OCI-M1 (cell line): ENCODE data around the gene MRPL28.
"Not testable (repeated sequence)": the region's sequence is repeated elsewhere in the genome, so short reads cannot be mapped to it uniquely, and the experiment has no call there.

Source experiments
- DNase-seq: peaks from one replicate; lab custom pipeline; 2025; lab: John Stamatoyannopoulos, UW

The MRPL28 gene

GRCh38 chr16:360698-361336 is 9.5 kb downstream of the MRPL28 start:
- DNase-seq = no peak

DNA sequence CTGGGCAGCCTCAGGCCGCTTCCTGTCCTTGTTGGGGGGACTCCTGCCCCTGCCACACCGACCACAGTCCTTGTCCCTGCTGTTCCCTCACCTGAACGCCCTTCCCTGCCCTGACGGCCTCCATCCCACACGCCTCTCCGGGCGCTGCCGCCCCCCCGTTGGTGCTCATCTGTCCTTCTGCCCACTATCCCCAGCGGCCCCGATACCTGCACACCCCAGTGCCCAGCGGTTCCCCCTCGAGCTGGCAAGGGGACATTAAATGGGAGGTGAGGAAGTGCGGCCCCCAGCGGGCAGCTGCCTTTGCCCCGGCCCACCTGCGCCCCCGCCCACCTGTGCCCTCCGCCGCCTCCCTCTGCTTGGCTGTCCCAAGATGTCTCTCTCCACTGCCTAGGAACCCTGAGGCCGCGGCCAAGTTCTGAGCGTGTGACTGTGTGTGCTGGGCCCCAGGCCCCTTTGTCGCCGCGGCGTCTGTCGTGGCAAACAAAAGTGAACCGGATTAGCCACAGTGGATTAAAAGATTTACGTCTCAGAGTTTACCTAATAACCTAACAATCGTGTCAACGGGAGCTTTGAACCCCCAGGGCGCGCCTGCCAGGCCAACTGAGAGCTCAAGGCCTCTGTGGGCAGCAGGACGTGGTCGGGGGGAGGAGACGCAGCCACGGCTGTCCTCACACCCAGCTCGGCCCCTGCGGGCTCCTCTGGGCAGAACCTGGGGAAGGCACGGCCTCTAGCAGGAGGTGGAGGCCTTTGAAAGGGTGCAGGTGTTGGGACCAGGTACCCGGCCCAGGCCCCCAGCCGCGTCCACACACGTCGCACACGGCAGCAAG is 10.3 kb downstream of the MRPL28 start:
- DNase-seq = no peak

DNA sequence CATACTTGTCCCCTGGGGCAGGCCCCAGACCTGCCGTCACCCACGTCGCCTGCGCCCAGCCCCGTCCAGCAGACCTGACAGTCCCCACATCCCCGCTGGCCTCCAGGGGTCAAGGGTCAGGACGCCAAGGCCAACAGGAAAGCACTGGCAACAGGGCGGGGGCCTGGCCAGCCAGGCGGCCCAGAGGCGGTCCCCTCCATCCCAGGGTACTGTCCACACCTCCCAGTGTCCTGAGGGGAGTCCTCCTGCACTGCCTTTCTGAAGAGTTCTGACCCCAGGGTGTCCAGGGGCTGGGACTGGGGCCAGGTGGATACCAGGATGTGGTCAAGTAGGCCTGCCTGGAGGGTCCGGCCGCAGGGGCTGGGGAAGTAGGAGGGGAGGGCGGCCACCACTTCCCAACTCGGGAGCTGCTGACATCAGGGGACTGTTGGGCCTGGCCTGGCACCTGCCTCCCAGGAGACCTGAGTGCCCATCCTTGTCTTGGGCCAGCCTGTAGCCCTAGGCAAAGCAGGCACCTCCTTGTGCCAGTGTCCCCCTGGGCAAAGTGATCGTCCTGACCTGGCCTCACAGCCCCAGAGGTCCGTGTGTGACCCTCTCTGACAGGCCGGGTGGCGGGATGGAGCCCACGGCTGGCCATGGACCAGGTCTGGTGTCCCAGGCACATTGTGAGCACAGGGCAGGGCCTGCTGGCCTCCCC is 11.1 kb downstream of the MRPL28 start:
- DNase-seq = no peak

DNA sequence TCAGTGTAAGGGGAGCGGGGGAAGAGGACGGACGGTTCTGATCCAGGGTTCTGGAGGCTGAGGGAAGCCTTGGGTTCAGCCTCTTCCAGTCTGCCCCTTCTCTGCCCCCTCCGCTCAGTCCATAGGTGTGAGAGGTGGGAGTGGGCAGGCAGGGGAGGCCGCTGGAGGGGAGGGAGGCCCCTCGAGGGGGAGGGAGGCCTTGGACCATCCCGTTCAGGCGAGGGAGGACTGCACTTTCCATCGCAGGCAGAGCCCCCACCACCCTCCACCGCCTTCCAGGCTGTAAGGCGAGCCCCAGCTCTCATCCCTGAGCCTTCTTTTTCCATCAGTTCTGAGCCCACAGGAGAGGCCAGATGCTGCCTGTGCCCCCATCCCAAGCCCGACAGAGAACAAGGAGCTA is 13.6 kb downstream of the MRPL28 start:
- DNase-seq = no peak

GRCh38 chr16:354971-355461 is 15.3 kb downstream of the MRPL28 start:
- no peak for DNase-seq

- no peak for DNase-seq
These were observed 16.0 kb downstream of the MRPL28 start for GRCh38 chr16:354291-354881.

DNA sequence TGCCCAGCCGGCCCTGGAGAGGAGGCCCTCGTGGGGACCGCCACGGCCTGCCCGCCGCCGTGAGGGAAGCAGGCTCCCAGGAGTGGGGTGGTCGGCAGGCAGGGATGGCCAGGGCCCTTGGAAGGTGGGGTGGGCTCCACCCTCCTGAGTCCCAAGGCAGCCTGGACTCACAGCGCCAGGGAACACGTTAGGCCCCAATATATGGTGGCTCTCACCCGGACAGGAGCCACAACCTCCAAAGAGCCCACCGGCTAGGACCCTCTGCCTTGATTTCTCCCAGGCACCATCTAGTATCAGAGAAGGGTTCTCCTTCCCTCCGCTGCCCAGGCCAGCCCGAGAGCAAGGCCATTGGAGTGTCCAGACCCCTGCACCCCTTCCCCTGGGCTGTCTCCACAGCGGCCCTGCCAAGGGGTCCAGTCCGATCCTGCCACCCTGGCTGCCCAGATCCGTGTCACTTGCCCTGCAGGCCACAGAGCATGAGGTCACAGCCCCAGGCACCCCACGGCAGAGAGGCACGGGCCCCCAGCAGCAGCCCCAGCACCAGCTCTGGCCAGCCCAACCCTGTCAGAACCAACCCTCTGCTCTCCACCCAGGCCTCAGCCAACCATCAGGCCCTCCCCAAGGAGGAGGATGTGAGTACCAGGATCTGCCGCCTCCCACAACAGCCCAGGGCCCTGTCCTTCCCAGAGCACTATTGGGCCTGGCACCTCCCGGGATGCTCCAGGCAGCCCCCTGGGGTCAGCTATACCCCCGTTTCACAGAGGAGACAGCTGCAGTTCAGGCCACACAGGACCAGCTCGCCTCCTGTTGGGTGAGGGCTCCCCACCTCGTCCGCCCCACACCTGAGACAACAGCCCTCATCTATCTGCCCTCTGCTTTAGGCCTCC is 16.7 kb downstream of the MRPL28 start:
- no peak for DNase-seq

DNA sequence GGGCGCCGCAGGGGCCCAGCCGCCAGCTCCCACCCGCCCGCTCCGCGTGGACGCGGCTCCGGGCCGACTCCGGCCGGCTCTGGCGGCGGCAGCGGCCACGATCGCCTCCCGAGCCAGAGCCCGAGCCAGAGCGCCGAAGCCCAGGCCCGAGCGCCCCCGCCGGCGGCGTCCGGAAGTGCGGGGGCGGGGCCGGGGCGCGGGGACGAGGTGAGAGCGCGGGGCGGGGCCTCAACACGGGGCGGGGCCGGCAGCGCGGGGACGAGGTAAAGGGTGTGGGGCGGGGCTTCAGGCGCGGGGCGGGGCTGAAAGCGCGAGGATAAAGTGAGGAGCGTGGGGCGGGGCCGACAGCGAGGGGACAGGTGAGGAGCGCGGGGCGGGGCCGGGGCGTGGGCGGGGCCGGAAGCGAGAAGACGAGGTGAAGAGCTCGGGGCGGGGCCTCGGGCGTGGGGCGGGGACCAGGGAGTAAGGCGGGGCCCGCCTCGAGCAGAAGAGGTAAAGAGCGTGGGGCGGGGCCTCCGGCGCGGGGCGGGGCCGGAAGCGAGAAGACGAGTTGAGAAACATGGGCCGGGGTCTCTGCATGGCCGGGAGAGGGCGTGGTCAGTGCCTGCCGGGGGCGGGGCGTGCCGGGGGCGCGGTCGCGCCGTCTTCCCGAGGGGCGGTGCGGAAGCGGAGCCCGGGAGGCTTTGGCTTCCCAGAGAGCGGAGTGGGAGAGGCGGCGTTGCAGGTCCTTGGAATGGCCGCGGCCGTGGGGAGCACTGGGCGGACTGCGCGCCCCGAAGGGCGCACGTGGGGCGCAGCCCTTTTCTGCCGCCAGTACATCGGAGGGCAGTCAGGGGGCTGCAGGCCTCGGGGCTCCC is 17.6 kb downstream of the MRPL28 start, which contains the start of gene AXIN1:
Gene AXIN1, minus strand, starts transcription at position 177 of the 857 bp plus-strand sequence. CDS start 5,698 bp downstream, outside the sequence.
- peak; percentile 99 for DNase-seq

- peak; percentile 44 for DNase-seq
These were observed 18.4 kb downstream of the MRPL28 start for GRCh38 chr16:351804-352520.

DNA sequence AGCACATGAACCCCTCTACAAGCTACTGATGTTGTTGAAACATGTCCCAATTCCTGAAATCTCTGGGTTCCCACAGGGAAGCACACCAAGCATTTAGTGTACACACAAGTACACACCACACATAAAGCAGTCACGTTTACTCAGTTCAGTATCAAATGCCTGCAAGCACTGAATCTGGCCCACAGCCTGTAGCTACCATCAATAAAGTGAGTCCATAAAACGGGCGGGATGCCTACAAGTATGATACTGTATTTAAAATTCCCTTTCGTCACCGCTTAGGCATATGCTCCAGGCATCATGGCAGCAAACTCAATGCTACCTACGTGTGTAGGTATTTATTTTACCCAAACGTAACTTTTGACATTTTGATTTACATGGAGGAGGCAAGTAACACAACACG is 20.1 kb downstream of the MRPL28 start:
- DNase-seq = no peak

DNA sequence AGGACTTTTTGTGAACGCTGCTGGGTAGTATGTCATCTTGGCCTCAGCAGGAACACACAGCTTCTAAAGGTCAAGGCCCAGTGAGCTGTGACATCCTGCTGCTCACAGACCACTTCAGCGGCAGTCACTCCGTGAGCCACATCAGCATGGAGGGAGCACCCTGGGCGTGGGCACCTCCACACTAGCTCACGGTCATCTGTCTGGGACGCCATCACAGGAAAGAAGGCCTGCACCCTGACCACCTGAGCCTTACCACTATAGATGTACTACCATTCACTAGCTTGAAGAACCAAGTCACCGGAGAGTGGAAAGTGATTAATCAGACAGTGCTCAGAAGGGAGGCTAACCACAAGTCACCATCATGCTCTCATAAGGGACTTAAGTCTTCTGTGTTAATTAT is 21.1 kb downstream of the MRPL28 start:
- no peak for DNase-seq

GRCh38 chr16:348495-348894 is 21.8 kb downstream of the MRPL28 start:
- DNase-seq = not testable (repeated sequence)

DNA sequence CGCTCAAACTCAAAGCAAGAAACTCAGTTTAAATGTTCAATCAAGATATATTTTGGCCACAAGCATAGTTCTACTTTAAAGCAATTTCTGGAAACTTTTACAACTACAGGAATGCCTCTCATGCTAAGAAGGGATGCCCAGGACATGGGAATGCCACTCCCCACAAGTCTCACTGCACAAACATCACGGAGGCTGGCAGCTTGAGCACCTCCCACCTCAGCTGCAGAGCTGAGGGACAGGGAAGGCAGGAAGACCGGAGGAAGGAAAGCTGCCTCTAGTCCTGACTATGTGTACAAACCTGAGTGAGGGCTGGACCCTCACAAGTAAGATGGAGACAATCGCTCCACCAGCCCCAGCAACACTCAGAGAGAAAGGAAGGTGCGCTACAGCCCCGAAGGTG is 23.1 kb downstream of the MRPL28 start:
- DNase-seq = no peak

GRCh38 chr16:346587-346986 is 23.8 kb downstream of the MRPL28 start:
- DNase-seq = no peak

DNA sequence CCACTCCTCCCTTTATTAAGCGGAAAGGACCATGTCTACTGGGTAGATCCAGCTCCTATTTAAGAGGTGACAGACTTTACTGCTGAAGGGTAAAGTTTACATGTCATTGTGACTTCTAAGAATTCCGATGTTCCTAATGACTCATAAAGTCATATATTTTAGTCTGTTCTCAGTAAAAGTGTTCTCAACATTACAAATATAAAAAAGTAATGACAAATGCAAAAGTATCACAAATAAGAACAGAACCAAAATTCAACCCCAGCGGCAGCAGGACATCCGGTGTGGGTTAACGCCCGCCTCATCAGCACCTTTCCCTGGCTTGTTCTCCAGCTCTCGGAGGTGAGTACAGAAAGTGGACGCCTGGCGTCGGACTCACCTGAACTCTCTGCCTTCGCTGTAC is 24.6 kb downstream of the MRPL28 start:
- no peak for DNase-seq

DNA sequence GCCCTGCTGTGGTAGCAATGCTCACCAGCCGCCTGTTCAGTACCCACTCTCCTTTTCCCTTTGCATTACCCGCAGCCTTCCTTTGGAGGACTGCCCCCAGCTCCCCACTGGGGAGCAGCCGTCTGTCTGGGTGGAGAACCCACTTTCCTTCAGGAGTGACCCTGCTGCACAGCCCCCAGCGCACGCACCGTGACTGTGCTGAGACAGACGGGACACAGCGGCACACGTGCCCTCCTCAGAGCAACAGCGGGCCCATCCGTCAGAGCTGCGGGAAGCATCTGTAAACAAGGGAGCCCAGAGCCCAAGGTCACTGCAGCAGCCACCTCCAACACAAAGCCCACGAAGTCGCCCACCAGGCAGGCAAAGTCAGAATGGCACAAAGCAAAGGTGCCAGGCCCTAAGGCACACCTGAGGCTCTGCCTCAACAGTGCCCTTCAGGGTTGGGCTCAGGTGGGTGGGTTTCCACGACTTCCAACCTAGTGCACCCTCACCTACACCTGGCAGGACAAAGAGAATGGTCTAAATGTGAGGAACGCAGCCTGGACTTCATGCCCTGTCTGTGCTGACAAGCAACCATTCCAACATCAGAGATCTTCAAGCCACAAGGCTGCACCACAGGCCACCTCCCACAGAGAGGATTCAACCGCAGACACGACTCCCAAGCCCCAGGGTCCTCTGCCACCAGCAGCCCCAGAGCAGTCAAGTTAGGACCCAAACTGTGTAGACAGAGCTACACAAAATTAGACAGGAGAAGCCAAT is 27.7 kb downstream of the MRPL28 start:
- DNase-seq = no peak

DNA sequence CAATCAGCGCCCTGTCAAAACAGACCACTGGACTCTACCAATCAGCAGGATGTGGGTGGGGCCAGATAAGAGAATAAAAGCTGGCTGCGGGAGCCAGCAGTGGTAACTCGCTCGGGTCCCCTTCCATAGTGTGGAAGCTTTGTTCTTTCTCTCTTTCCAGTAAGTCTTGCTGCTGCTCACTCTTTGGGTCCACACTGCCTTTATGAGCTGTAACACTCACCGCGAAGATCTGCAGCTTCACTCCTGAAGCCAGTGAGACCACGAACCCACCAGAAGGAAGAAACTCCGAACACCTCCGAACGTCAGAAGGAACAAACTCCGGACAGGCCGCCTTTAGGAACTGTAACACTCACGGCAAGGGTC is 28.4 kb downstream of the MRPL28 start:
- DNase-seq = peak; percentile 6

GRCh38 chr16:341095-341973 is 29.0 kb downstream of the MRPL28 start:
- not testable (repeated sequence) for DNase-seq
